ENCODE results near the gene DDI1.
A peak's percentile ranks its signal among the peaks of the same experiment; 100 is the strongest.

Gene DDI1

DNA sequence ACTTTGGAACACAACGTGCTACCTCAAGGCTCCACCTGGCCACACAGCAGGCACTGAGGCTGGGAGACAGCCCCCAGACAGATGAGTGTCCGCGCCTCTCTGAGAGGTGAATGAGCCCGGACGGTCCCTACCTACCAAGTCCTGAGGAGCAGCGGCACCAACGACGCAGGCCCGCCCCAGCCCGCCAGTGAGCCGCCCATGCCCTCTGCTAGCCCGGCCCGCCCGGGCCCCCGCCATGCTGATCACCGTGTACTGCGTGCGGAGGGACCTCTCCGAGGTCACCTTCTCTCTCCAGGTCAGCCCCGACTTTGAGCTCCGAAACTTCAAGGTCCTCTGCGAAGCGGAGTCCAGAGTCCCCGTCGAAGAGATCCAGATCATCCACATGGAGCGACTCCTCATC lies at the start of gene DDI1:
Gene DDI1 (plus strand): TSS at position 53 of the 400 bp plus-strand sequence. CDS start 183 bp downstream, at position 236.
- DNase-seq (ENCODE audit: low spot score): no peak

DNA sequence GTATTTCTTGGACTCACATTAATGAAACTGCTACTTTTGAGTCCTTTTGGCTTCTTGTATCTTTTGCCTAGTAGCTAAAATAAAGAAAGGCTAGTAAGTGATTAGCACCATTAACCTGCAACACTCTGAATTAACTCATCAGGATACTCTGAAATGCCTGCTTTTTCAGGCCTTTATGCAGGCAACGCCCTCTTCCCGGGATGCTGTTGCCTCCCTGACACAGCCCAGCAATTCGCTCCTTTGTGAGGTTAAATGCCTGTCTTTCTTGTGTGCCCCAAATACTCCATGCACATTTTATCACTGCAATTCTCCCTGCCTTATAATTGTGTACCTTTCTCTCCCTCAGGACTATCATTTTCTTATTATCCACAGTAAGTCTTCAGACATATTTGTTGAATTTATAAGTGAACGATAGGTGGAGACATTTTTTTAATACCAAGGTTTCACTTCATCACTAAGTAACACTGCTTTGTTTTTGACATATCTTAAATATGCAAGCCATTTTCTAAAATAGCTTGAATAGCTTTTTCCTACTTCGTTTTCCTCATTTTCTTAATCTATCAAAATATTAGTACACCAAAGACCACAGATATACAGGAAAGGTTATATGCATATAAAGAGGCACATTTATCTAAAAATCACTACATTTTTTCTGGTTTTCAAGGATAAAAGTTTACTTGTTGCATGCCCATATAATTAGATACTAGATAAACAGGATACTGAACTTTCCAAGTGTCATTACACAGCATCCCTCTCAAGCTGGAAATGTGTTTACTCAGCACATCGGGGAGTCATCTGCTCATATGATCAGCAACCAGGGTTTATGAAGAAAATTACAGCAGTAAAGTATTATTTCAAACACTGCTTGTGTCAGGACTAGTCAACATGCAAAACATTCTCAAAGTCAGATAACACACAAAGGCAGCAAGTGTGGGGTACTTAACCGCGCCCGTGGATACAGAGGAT lies 48.5 kb upstream of the DDI1 start:
- no peak for DNase-seq (ENCODE audit: low spot score)

DNA sequence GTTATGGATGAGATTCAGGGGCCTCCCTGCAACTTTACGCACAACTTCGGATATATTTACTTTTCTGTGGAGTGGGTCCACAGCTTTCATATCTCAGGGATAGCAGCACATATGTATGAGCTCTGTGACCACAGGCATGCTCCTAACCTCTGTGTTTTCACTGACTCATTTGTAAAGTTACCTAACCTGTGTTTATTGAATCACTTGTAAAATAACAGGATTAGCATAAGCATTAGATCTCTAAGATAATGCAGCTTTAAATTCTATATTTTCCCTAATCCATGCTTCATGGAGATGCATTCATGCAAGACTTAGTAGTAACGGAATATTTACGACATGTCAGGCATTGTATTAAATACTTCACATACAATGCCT lies 47.9 kb upstream of the DDI1 start:
- DNase-seq (ENCODE audit: low spot score): no peak

DNA sequence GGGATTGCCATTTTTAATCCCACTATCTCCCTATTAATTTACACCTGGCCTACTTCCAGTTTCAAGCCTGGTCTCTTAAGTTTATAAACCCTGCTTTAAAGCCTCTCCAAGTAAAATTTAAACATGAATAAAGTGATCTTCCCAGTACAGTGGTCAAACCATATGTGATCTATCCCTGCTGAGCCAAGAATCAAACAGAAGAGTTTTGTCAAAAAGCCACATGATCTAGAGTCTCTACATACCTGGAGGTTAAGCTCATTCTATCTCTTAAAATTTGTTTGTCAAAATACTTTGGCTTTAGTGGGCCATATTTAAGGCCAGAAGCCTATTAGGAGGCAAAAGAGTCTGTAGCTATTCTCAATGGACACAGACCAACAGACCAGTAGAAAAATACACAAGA lies 42.9 kb upstream of the DDI1 start:
- no peak for DNase-seq (ENCODE audit: low spot score)

DNA sequence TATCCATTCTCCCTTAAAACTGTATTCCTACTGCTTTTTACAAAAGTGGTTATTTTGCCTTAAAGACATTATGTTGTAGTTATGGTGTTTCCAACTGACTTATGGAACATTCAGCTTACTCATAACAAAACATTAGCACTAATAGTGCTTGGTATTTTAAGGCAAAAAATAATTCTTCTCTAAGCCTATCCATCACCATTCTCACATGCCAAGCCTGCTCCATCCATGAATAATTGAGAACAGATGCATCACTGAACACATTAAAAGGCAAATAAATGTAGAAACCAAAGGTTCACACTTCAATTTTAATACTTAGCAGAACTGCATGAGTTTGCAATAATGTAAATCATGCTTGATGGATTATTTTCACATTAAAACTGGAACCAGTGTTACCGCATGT lies 42.3 kb upstream of the DDI1 start:
- DNase-seq (ENCODE audit: low spot score): no peak

DNA sequence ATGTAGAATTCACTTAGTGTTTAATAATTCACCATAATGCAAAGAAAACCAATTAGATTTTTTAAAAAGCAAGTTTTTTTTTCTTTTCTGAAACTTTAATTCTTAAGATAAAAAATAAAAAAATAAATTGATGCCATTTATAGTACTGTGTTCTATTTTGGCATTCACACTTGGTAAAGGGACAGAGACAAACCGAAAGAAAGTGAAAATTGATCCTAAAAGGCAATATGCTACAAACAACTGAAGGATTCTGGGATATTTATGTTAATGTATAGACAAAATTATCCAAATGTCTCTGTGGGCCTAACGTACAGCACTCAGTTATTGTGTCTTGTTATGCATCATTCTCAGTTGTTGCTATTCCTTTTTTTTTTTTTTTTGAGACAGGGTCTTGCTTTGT lies 41.9 kb upstream of the DDI1 start:
- DNase-seq (ENCODE audit: low spot score): no peak

DNA sequence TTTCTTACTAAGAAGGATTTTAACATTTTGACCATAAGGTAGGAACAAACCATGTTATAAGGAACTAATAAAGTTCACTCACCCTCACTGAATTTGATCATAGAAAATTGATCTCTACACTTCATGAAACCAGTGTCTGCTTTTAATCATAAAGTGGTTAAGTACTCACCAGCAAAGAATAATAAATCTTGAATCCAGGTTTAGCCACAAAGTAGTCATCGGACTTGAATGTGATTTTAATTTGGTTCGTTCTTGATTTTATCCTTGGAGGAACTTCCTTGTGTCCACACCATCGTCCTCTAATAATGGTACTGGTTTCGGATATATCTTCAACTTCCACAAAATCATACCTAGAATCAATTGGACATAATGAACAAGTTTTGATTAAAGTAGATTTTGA lies 40.5 kb upstream of the DDI1 start:
- DNase-seq (ENCODE audit: low spot score): no peak

DNA sequence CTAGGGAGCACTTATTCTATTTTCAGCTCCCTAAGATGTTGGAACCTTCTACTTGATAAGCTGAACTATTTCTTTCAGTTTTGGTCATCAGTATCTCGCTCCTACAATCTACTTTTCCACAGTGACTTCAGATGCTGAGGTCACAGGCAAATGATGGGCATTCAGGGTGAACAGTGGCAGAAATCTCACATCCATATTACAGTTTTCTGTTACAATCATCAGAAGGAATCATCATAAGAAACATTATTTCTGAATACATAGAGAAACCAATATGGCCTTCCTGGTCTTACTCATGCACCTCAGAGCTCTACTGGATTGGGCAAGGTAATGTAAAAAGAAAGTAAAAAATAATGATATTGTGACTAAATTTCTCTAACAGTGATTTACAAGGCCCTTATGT lies 39.4 kb upstream of the DDI1 start:
- DNase-seq (ENCODE audit: low spot score): no peak

DNA sequence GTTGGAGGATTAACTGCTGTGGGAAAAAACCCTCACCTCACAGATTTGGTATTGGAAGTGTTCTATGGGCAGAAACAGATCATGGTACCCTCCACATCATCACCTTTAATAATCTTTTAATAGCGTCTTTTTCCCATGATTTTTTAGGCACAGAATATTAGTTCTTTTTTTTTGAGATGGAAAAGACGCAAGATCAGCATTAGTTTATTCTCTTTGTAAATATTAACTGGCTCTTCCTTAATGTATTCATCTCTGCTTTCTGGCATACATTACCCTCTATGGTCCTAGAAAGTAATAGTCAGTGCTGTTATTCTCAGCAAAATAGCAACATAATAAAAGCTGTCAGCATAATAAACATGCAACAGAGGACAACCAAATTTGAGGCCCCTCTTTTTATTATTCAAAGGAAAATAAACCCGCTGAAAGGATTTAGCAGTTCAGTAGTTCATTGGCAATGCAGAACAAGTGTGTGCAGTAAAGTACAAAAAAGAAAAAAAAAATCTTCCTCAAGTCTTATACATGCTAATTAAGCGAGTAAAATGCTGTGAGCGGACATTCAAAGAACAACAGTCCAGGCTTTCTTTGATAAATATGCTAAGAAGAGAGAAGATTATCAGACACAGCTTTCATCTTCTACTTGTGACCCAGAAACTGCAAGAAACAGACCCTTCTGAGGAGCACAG lies 37.5 kb upstream of the DDI1 start:
- DNase-seq (ENCODE audit: low spot score): no peak

DNA sequence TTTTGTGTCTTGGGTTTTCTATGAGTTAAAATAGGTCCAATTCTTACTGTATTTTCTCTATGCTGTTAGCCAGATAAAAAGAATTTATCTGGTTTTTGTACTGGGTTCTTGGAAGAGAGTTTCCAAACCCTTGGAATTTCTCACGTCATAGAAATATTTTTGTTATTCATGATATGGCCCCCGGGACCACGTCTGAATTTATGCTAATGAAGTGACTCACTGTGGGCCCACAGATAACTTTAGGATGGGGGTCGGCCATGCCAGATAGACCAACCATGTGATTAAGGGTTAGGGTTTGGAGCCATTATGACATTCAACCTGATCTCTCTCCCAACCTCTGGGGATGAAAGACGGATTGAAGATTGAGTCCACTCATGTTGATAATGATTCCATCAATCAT lies 35.6 kb upstream of the DDI1 start:
- DNase-seq (ENCODE audit: low spot score): no peak

DNA sequence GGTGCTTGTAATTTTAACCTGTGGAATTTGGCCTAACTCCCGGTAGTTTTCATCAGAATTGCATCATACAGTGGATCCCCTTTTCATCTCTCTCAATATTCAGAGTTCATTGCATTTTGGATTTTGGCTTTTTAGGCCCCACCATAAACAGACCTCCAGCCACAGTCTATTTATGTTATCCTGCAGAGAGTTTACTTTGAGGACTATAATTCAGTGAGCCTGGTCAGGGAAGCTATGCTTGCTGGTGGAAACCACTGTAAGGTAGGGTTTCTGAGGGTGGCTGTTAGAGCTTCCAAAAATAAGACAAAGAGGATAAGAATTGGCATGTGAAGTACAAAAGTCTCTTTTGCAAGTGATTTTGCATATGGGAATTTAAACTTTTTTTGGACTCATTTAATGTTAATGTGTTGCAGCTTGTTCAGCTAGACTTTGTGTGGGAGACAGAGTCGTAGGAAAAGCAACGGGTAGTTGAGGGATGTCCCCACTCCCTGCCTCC lies 34.8 kb upstream of the DDI1 start:
- no peak for DNase-seq (ENCODE audit: low spot score)

DNA sequence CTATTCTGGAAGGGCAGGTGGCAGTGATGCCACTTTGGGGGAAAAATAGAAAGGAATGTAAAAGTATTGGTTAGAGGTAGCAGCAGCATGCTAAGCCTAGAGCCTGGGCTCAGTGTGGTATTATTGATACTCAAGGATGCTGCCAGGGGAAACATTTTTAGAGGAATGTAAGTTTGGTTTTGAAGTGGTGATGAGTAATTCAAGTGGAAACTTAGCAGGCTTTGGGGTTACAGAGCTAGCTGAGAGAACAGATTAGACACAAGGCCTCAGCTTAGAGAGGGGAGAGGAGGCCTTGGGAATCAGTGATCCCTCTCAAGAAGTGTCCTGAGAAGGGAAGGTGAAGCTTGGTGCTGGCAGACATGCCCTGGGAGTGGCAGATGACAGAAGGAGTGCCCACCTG lies 32.9 kb upstream of the DDI1 start:
- no peak for DNase-seq (ENCODE audit: low spot score)

DNA sequence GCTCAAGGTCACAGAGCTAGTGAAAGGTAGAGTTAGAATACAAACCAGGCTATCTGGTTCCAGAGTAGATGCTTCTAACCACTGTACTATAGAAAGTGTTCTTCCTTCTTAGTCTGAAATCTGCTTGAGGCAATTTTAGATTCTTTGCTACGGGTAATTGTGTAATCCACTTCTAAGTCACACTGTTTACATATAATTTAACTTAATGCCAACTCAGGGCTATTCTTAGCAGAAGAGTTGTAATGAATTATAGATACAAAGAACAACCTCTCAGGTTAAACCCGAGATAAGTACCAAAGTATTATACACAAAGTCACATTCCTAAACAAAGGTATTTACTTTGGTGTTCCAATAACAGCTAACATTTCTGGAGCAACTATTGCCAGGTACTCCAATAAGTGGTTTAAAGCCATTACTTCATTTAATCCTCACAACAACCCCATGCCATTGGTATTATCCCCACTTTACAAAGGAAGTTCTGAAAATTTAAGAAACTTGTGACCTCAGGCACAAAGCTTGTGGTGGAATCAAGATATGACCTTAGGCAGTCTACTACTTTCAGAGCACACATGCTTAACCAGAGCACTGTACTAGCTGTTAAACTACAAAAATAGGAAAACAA lies 31.1 kb upstream of the DDI1 start:
- no peak for DNase-seq (ENCODE audit: low spot score)

DNA sequence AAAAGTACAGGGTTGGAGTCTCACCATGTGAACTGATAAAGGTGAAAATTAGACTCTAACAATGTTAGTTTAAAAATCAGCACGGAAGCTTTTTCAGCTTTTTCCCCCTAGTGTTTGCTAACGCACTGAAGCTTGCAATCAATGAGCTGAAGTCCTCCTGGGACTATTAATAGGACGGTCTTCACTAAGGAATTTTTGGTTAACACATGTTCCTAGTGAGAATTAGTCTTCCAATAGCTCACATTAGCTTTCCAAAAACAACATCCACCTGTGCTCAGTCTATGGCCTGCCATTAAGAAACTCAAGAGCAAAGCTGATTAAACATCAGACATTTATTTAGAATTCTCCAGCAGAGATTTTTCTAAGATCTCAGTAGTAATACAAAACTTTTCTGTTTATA lies 26.7 kb upstream of the DDI1 start:
- DNase-seq (ENCODE audit: low spot score): no peak

DNA sequence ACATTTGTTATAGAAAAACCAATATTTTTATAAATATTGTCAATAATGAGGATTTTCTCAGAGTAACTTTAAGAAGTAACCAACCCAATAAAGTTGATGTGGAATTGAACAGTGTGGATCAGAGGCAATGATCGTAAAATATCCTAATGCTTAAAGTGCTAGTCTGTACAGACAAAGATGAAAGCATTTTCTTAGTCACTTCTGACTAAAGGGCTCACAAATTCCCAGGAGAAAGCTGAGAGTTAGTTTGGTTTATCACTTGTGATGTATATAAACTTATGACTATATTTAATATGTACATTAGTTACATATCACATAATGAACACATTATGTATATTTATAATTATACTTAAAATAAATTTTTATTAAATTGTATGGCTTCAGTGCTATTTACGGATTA lies 25.4 kb upstream of the DDI1 start:
- DNase-seq (ENCODE audit: low spot score): no peak

DNA sequence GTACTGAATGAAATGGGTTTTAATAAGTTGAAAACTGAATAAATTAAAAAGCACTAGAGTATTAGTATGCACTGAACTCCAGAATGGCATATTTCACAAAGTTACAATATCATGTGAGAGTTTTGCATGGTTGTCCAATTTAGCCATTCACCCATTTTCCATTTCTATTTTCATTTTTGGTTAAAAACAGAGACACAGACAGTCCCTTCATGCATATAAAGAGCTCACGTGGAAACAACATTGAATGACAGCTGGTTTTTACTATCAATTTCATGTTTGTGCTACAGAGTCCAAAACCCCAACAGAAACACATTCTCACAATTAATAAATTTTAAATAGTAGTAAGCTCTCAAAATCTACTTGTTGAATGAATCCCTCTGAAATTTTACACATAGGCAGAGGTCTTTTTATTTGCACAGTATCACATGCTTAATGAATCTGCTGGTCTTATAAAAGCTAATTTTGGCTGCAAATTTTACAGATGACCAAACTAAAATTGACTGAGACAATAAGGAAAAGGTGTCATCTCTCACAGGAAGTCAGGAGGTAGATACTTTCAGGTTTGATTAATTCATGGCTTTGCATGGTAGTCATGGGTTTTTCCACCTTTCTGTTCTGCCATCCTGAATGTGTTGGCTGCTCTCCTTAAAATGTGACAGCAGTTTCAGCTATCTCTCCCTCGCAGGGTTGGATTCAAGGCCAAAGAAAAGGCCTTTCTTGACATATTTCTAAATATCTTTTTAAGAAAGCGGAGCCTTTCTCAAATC lies 20.6 kb upstream of the DDI1 start:
- peak; percentile 5 for DNase-seq (ENCODE audit: low spot score)

DNA sequence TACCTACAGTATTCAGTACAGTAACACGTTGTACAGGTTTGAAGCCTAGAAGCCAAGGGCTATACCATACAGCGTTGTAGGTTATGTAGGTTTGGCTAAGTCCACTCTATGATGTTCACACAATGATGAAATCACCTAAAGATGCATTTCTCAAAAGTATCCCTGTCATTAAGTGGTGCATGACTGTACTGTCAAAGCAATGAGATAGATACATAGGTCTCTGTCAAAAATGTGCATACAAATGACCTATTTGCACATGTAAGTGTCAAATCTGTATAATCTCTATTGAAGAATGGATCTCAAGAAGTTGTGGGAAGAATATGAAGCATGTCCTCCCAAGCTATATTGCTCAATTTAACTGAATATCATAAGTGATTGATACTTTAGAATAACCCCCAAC lies 11.9 kb upstream of the DDI1 start:
- no peak for DNase-seq (ENCODE audit: low spot score)

DNA sequence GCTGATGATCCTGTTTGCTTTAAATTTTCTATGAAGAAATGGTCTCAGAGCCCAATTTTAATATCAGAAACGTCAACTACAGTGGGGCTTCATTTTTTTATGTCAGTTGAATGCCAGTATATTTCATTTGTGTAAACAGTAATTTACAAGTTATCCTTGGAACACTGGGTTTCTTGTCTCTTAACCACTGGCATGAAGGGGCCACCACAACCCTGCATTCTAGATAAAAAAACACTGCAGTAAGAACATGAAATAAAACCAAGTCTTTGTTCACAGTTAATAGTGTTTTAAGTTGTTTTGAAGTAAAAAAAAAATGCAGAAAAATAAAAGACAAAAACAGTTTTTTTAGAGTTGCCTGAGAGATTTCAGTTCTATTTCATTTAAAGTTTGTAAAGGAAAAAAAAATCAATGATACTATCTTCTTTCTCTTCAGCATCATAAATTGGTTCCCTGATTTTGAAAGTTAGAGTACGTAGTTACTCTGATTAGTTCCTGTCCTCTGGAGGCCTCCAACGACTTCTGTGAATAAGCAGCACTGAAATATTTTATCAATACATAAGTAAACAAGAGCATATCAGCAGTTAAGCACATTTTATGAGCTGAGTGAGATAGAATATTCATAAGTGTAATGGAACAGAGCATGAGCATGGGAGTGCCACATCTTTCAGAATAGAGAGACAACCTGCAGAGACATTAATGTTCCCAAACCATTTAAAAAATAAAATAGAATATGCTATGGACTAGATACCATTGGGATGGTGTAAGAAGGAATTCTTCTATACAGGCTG lies 7.8 kb upstream of the DDI1 start:
- no peak for DNase-seq (ENCODE audit: low spot score)

DNA sequence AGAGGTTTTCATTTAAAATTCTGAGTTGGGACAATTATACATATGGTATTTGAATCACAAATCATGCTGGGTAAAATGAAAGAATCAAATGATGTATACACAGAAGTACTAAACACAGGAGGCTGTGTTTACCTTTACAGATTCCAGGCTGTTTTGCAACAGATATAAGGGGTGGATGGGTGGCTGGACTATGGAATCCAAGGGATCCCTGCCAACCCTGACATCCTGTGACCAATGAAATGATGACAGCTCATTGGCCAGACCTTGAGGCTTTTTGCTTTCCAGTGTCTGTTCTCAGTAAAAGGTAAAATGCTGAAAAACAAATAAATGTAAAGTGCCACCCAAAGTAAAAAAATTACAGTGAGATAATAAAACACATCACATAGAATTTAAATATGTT lies 3.3 kb upstream of the DDI1 start:
- DNase-seq (ENCODE audit: low spot score): no peak

DNA sequence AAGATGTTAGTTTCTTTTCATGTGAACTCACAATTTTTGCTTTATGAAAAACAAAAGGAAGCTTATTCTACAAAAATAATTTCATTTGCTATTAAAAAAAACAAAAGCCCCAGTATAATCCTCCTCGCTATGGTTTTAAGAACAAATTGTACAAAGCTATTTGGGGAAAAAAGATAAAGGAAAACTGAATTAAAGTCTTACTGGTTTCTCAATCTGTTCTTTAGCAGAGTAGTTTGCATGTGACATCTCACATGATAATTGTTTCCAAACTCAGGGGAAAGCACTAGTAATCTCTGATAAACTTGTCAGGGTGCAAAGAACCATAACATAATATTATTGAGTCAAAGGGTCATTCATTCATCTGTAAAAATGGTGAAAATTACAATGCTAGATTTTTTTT lies 2.9 kb upstream of the DDI1 start:
- DNase-seq (ENCODE audit: low spot score): no peak

DNA sequence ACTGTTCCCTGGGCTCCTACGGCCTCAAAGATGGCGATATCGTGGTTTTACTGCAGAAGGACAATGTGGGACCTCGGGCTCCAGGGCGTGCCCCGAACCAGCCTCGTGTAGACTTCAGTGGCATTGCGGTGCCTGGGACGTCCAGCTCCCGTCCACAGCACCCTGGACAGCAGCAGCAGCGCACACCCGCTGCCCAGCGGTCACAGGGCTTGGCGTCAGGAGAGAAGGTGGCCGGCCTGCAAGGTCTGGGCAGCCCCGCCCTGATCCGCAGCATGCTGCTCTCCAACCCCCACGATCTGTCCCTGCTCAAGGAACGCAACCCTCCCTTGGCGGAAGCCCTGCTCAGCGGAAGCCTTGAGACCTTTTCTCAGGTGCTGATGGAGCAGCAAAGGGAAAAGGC lies 555 bp downstream of the DDI1 start:
- no peak for DNase-seq (ENCODE audit: low spot score)

Measured in NAMALWA (cell line).